ENCODE data around the gene SAT1.

DNA sequence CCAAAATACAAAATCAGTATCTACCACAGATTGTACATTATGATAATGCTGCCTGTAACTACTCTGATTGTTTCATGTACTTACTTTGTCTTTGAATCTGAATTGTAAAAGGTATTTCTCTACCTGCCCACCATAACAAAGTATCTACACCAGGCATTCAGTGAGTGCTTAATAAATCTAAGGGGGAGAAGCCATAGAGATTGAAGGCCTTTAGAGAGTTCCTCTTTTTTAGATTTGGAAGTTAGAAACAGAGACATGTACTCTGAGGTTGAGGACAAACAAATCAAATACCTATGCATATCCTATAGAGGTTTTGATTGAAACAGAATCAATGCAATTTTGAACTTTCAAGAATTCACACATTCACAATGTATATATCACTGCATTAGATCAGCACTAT, 42.7 kb downstream of the SAT1 start:
- TF ChIP-seq CTCF (IDR thresholded peaks at IDR 0.05) (no peak), POLR2A (IDR thresholded peaks at IDR 0.05) (no peak)

All from body of pancreas (tissue), 4 donors.